ENCODE data around the gene MAP3K15.

Gene MAP3K15

GRCh38 chrX:19349264-19349663 lies 166.0 kb downstream of the MAP3K15 start:
- TF ChIP-seq, protein P1, sequence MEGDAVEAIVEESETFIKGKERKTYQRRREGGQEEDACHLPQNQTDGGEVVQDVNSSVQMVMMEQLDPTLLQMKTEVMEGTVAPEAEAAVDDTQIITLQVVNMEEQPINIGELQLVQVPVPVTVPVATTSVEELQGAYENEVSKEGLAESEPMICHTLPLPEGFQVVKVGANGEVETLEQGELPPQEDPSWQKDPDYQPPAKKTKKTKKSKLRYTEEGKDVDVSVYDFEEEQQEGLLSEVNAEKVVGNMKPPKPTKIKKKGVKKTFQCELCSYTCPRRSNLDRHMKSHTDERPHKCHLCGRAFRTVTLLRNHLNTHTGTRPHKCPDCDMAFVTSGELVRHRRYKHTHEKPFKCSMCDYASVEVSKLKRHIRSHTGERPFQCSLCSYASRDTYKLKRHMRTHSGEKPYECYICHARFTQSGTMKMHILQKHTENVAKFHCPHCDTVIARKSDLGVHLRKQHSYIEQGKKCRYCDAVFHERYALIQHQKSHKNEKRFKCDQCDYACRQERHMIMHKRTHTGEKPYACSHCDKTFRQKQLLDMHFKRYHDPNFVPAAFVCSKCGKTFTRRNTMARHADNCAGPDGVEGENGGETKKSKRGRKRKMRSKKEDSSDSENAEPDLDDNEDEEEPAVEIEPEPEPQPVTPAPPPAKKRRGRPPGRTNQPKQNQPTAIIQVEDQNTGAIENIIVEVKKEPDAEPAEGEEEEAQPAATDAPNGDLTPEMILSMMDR (IDR thresholded peaks at IDR 0.05; ENCODE audit: borderline replicate concordance, control extremely low read depth, extremely low read depth, insufficient read depth, missing control alignments): no peak
- in situ Hi-C loops (cut with MboI; ENCODE audit: low sequenced_read_pairs, unreplicated experiment): loop anchor here (25.0 kb wide), 1 partner anchor 412 kb away; no protein-coding TSS in a partner anchor
- DNase-seq (ENCODE audit: low spot score): no peak

DNA sequence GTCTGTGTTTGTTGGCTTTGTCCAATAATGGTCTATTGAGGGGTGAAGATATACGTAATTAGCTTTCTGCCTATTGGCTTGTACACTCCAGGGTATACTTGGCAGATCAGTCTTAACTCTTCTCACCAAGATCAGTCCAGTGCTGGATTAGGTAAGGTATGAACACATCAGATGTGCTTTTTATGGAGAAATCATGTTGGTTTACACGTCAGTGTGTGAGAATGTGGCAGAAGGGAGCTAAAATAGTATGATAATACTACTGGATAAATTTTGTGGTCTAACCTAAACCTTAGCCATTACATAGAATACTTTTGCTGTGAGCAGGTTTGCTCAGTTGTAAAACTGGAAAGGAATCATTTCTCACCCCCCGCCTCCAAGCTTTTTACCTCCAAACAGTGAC lies 167.4 kb downstream of the MAP3K15 start:
- TF ChIP-seq, protein P1 (IDR thresholded peaks at IDR 0.05; ENCODE audit: borderline replicate concordance, control extremely low read depth, extremely low read depth, insufficient read depth, missing control alignments): no peak
- no peak for DNase-seq (ENCODE audit: low spot score)
- in situ Hi-C loops (cut with MboI; ENCODE audit: low sequenced_read_pairs, unreplicated experiment): loop anchor here (25.0 kb wide), 1 partner anchor 411 kb away; no protein-coding TSS in a partner anchor

GRCh38 chrX:19344661-19345060 lies 170.6 kb downstream of the MAP3K15 start:
- TF ChIP-seq, protein P1 (IDR thresholded peaks at IDR 0.05; ENCODE audit: borderline replicate concordance, control extremely low read depth, extremely low read depth, insufficient read depth, missing control alignments): no peak
- no peak for DNase-seq (ENCODE audit: low spot score)
- in situ Hi-C loops (cut with MboI; ENCODE audit: low sequenced_read_pairs, unreplicated experiment): loop anchor here (25.0 kb wide), 1 partner anchor 407 kb away; no protein-coding TSS in a partner anchor

GRCh38 chrX:19343535-19344408 lies 171.5 kb downstream of the MAP3K15 start, which contains the start of gene PDHA1:
TSS of gene PDHA1 (plus strand) at chrX:19343927. CDS start at chrX:19344038, 111 bp downstream.
- in situ Hi-C loops (cut with MboI; ENCODE audit: low sequenced_read_pairs, unreplicated experiment): loop anchor here (25.0 kb wide), 1 partner anchor 406 kb away; no protein-coding TSS in a partner anchor
- TF ChIP-seq, protein P1 (IDR thresholded peaks at IDR 0.05; ENCODE audit: borderline replicate concordance, control extremely low read depth, extremely low read depth, insufficient read depth, missing control alignments): no peak
- DNase-seq (ENCODE audit: low spot score): peak; percentile 91

DNA sequence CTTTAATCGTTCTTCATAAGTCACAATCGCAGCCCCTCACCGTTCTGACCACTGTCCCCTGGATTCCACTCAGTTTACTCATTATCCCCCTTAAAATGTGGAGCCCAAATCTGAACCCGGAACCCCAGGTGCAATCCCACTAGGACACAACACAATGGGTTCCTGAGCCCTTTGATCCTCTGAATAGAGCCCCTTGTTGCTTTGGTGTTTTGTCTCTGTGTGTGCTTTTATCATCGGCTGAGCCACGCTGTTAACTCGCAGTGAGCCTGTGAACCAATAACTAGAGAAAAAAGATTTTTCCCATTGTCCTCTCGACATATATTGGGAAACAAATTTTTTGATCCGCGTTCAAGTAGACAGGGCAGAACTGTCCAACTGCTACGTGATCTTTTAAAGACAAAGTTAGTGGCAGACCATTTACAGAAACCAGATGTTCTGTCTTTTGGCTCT lies 172.2 kb downstream of the MAP3K15 start:
- in situ Hi-C loops (cut with MboI; ENCODE audit: low sequenced_read_pairs, unreplicated experiment): loop anchor here (25.0 kb wide), 1 partner anchor 406 kb away; no protein-coding TSS in a partner anchor
- no peak for DNase-seq (ENCODE audit: low spot score)
- TF ChIP-seq, protein P1 (IDR thresholded peaks at IDR 0.05; ENCODE audit: borderline replicate concordance, control extremely low read depth, extremely low read depth, insufficient read depth, missing control alignments): no peak

- DNase-seq (ENCODE audit: low spot score): no peak
- in situ Hi-C loops (cut with MboI; ENCODE audit: low sequenced_read_pairs, unreplicated experiment): loop anchor here (25.0 kb wide), 1 partner anchor 405 kb away; no protein-coding TSS in a partner anchor
- TF ChIP-seq, protein P1 (IDR thresholded peaks at IDR 0.05; ENCODE audit: borderline replicate concordance, control extremely low read depth, extremely low read depth, insufficient read depth, missing control alignments): no peak
These were observed 172.9 kb downstream of the MAP3K15 start for GRCh38 chrX:19342331-19342906.
